GM23338 (cell line): ENCODE data around the gene DOCK10. TPM values are rescaled to one million over a fixed set of nuclear protein-coding genes. Genes with fewer than 3 reads are reported as not detected.

ENCODE experiments used
- ATAC-seq: fragments of 200-7000 bp; cut with Tn5 transposase; 3 replicates; pipeline ENCODE4 v1.9.1; 2020
- DNase-seq: peaks from one replicate; pipeline ENCODE4 v3.0.0-alpha.2; 2015; ENCODE audit warnings: low spot score
- H2AFZ ChIP-seq: fragments of 200-600 bp; sonication (generic); 2 replicates; pipeline ENCODE4 v1.8.0; 2016; ENCODE audit warnings: antibody characterized with exemption, mild to moderate bottlenecking, moderate library complexity
- H3F3A ChIP-seq: fragments of 200-600 bp; sonication (generic); replicated peaks from 2 replicates; pipeline ENCODE4 v1.8.0; 2017; ENCODE audit warnings: antibody characterized with exemption, mixed run types, low read depth
- H3K27ac ChIP-seq: fragments of 200-600 bp; sonication (generic); 2 replicates; pipeline ENCODE4 v1.6.1; 2016; ENCODE audit warnings: low read depth
- H3K27me3 ChIP-seq: fragments of 200-600 bp; sonication (generic); 2 replicates; pipeline ENCODE4 v1.8.0; 2016; ENCODE audit warnings: mild to moderate bottlenecking, mixed run types, moderate library complexity; ENCODE audit not compliant: insufficient read depth
- H3K36me3 ChIP-seq: fragments of 200-600 bp; sonication (generic); 2 replicates; pipeline ENCODE4 v1.8.0; 2016; ENCODE audit warnings: mild to moderate bottlenecking; ENCODE audit not compliant: insufficient read depth
- H3K4me1 ChIP-seq: fragments of 200-600 bp; sonication (generic); 2 replicates; pipeline ENCODE4 v1.8.0; 2016; ENCODE audit warnings: mild to moderate bottlenecking, moderate library complexity; ENCODE audit not compliant: insufficient read depth
- H3K4me2 ChIP-seq: fragments of 200-600 bp; sonication (generic); 2 replicates; pipeline ENCODE4 v1.7.1; 2017; ENCODE audit warnings: mixed run types
- H3K4me3 ChIP-seq: fragments of 200-600 bp; sonication (generic); 2 replicates; pipeline ENCODE4 v1.6.1; 2016; ENCODE audit warnings: mixed run types
- H3K79me2 ChIP-seq: fragments of 200-600 bp; sonication (generic); replicated peaks from 2 replicates; pipeline ENCODE4 v1.8.0; 2017; ENCODE audit warnings: mild to moderate bottlenecking; ENCODE audit not compliant: insufficient read depth
- H3K9me2 ChIP-seq: fragments of 200-600 bp; sonication (generic); 2 replicates; pipeline ENCODE4 v1.8.0; 2017; ENCODE audit not compliant: insufficient read depth
- H4K20me1 ChIP-seq: fragments of 200-600 bp; sonication (generic); replicated peaks from 2 replicates; pipeline ENCODE4 v1.8.0; 2017; ENCODE audit warnings: mild to moderate bottlenecking; ENCODE audit not compliant: insufficient read depth
- H3K27ac Mint-ChIP-seq: 2 replicates; pipeline ENCODE4 v1.8.0; 2020; ENCODE audit warnings: inconsistent platforms, mild to moderate bottlenecking, moderate library complexity, mixed read lengths
- H3K27me3 Mint-ChIP-seq: 3 replicates; pipeline ENCODE4 v1.8.0; 2022; ENCODE audit warnings: low read depth, mild to moderate bottlenecking, moderate library complexity, mixed read lengths, inconsistent platforms; ENCODE audit not compliant: insufficient read depth, poor library complexity
- H3K36me3 Mint-ChIP-seq: 3 replicates; pipeline ENCODE4 v1.8.0; 2021; ENCODE audit warnings: low read depth, mild to moderate bottlenecking, inconsistent platforms, moderate library complexity, mixed read lengths
- H3K4me1 Mint-ChIP-seq: 3 replicates; pipeline ENCODE4 v1.8.0; 2020; ENCODE audit warnings: mild to moderate bottlenecking, inconsistent platforms, mixed read lengths
- H3K4me3 Mint-ChIP-seq: 3 replicates; pipeline ENCODE4 v1.8.0; 2021; ENCODE audit warnings: moderate library complexity, mild to moderate bottlenecking, inconsistent platforms, mixed read lengths
- H3K9me3 Mint-ChIP-seq: 3 replicates; pipeline ENCODE4 v1.8.0; 2020; ENCODE audit warnings: moderate library complexity, mild to moderate bottlenecking, inconsistent platforms, mixed read lengths
- CREB1 ChIP-seq: fragments of 250-450 bp; sonication (Bioruptor Pico); IDR thresholded peaks from 2 replicates; pipeline ENCODE4 v1.5.0; 2020; ENCODE audit warnings: low read depth, mild to moderate bottlenecking, moderate library complexity
- CTCF ChIP-seq, 2 experiments: fragments of 200-600 bp in 1 of 2; sonication (generic) in 1 of 2; conservative IDR thresholded peaks; 2 replicates each; pipeline versions ENCODE4 v1.5.1 to v1.6.1; 2016 to 2017; ENCODE audit warnings: antibody characterized with exemption in 2 of 2, low read depth in 2 of 2, mild to moderate bottlenecking in 2 of 2, moderate library complexity in 1 of 2
- EZH2 ChIP-seq: fragments of 200-600 bp; sonication (generic); IDR thresholded peaks from one replicate; pipeline ENCODE4 v1.8.0; 2017; ENCODE audit warnings: antibody characterized with exemption, mild to moderate bottlenecking, low read depth; ENCODE audit not compliant: unreplicated experiment
- JUNB ChIP-seq: IDR thresholded peaks from one replicate; pipeline ENCODE4 v1.6.1; 2016; ENCODE audit warnings: antibody characterized with exemption; ENCODE audit not compliant: unreplicated experiment
- NANOG ChIP-seq: IDR thresholded peaks from 2 replicates; pipeline ENCODE4 v1.6.1; 2016; ENCODE audit warnings: antibody characterized with exemption, borderline replicate concordance
- POLR2AphosphoS5 ChIP-seq: IDR thresholded peaks from 2 replicates; pipeline ENCODE4 v1.6.1; 2016; ENCODE audit warnings: antibody characterized with exemption, low read depth
- STAT1 ChIP-seq: IDR thresholded peaks from one replicate; pipeline ENCODE4 v1.6.1; 2016; ENCODE audit warnings: antibody characterized with exemption; ENCODE audit not compliant: unreplicated experiment
- ZNF462 ChIP-seq: fragments of 250-450 bp; sonication (Bioruptor Pico); IDR thresholded peaks from 2 replicates; pipeline ENCODE4 v1.5.0; 2020; ENCODE audit warnings: mild to moderate bottlenecking, moderate library complexity
- polyA plus RNA-seq: library from polyadenylated mRNA; unstranded; fragments of >200 nt; fragmentation: Nextera tagmentation; extraction: Ambion mirVana; gene quantifications from 2 replicates; pipeline ENCODE4 v1.2.1, GENCODE V29; 2016
- total RNA-seq: library from RNA; depleted of rRNA; stranded (reverse); fragments of >200 nt; shearing (Covaris generic); gene quantifications from 2 replicates; pipeline ENCODE4 v1.2.3, GENCODE V29; 2014
- TF ChIP-seq, protein P1 (sequence below): IDR thresholded peaks from one replicate; pipeline ENCODE4 v1.6.1; 2018; ENCODE audit warnings: antibody characterized with exemption; ENCODE audit not compliant: unreplicated experiment
- TF ChIP-seq, protein P2 (sequence below): IDR thresholded peaks from 2 replicates; pipeline ENCODE4 v1.6.1; 2016; ENCODE audit warnings: antibody characterized with exemption

Gene DOCK10
- total and polyA plus RNA-seq, 2 experiments from 2014 or later, result 1.0 to 1.7 TPM

GRCh38 chr2:224983712-224984554 lies 58.3 kb downstream of the DOCK10 start (continued):
- TF ChIP-seq EZH2, result no peak
- TF ChIP-seq POLR2AphosphoS5, result no peak
- TF ChIP-seq JUNB, result no peak
- TF ChIP-seq, protein P1, sequence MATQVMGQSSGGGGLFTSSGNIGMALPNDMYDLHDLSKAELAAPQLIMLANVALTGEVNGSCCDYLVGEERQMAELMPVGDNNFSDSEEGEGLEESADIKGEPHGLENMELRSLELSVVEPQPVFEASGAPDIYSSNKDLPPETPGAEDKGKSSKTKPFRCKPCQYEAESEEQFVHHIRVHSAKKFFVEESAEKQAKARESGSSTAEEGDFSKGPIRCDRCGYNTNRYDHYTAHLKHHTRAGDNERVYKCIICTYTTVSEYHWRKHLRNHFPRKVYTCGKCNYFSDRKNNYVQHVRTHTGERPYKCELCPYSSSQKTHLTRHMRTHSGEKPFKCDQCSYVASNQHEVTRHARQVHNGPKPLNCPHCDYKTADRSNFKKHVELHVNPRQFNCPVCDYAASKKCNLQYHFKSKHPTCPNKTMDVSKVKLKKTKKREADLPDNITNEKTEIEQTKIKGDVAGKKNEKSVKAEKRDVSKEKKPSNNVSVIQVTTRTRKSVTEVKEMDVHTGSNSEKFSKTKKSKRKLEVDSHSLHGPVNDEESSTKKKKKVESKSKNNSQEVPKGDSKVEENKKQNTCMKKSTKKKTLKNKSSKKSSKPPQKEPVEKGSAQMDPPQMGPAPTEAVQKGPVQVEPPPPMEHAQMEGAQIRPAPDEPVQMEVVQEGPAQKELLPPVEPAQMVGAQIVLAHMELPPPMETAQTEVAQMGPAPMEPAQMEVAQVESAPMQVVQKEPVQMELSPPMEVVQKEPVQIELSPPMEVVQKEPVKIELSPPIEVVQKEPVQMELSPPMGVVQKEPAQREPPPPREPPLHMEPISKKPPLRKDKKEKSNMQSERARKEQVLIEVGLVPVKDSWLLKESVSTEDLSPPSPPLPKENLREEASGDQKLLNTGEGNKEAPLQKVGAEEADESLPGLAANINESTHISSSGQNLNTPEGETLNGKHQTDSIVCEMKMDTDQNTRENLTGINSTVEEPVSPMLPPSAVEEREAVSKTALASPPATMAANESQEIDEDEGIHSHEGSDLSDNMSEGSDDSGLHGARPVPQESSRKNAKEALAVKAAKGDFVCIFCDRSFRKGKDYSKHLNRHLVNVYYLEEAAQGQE, result no peak
- TF ChIP-seq CTCF (conservative IDR thresholded peaks at IDR 0.05; ENCODE audit: low read depth in 2 of 2), result no peak
- no peak for TF ChIP-seq STAT1

DNA sequence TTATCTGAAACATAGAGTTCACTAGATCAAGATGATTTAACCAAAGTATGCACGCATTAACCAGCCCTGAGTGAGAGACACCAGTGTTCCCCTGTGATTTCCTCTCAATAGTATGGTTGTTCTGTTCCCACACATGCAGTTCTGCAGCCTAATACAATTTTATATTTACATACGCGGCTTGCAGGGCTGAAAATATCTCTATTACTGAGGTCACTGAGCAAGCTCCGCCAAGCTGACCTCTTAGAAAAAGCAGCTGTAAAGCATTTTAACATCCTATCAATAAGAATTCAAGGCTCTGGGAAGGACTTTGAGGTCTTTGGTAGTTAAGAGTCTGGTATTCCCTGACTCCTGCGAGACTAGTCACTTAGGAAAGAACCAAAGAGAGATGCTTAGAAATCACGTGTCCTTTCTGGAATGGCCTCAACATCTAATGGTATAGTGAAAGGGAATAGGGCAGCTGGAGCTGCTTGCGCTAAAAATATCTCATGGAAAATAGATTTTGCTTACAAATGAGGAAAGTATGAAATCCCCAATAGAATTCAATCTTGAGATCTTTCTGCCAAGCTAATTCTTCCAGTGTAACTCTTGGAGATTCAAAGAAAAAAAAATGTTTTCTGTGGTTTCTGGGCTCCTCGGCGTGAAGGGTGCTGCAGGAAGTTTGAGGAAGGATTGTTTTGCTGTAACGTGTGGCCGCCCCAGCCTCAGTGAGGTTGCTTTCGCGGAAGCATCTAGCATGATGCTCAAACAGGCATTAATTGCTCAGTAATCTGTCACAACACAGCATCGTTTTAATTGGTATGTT lies 59.2 kb downstream of the DOCK10 start:
- Histone ChIP-seq H3K4me3 (no peak overlapping the region), H3K4me1 (no peaks in the 10 kb centered on the region), H3K79me2 (no peaks in the 10 kb centered on the region), H2AFZ (no peak overlapping the region; the same call in 1 of the 2 replicates), H3K36me3 (no peaks in the 10 kb centered on the region), H3K27ac (no peak overlapping the region), H3K9me2 (no peaks in the 10 kb centered on the region), H3F3A (no peaks in the 10 kb centered on the region), H3K4me2 (no peak overlapping the region), H4K20me1 (no peaks in the 10 kb centered on the region), H3K27me3 (no peaks in the 10 kb centered on the region)
- Mint-ChIP-seq H3K27ac (no peak overlapping the region), H3K4me1 (peaks cover 11% of the 10 kb centered on the region; the same call in 1 of the 3 replicates), H3K9me3 (no peaks in the 10 kb centered on the region), H3K4me3 (no peak overlapping the region), H3K27me3 (no peaks in the 10 kb centered on the region), H3K36me3 (no peaks in the 10 kb centered on the region)
- ATAC-seq (no peak), DNase-seq (peak; percentile 5)
- TF ChIP-seq CREB1 (CRISPR knock-in tag), result no peak
- no peak for TF ChIP-seq POLR2AphosphoS5
- TF ChIP-seq, protein P2, sequence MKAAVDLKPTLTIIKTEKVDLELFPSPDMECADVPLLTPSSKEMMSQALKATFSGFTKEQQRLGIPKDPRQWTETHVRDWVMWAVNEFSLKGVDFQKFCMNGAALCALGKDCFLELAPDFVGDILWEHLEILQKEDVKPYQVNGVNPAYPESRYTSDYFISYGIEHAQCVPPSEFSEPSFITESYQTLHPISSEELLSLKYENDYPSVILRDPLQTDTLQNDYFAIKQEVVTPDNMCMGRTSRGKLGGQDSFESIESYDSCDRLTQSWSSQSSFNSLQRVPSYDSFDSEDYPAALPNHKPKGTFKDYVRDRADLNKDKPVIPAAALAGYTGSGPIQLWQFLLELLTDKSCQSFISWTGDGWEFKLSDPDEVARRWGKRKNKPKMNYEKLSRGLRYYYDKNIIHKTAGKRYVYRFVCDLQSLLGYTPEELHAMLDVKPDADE, result no peak
- TF ChIP-seq NANOG, result no peak
- no peak for TF ChIP-seq ZNF462
- TF ChIP-seq JUNB, result no peak
